Measurements from ENCODE around the gene SMIM5. TPM values are rescaled to one million over a fixed set of nuclear protein-coding genes. Genes with fewer than 3 reads are reported as not detected.
A peak's percentile ranks its signal among the peaks of the same experiment; 100 is the strongest.

The SMIM5 gene
- polyA plus RNA-seq, 2 of the 4 experiments (the other 2 are of a cell fraction) = 0.15 to 0.25 TPM

DNA sequence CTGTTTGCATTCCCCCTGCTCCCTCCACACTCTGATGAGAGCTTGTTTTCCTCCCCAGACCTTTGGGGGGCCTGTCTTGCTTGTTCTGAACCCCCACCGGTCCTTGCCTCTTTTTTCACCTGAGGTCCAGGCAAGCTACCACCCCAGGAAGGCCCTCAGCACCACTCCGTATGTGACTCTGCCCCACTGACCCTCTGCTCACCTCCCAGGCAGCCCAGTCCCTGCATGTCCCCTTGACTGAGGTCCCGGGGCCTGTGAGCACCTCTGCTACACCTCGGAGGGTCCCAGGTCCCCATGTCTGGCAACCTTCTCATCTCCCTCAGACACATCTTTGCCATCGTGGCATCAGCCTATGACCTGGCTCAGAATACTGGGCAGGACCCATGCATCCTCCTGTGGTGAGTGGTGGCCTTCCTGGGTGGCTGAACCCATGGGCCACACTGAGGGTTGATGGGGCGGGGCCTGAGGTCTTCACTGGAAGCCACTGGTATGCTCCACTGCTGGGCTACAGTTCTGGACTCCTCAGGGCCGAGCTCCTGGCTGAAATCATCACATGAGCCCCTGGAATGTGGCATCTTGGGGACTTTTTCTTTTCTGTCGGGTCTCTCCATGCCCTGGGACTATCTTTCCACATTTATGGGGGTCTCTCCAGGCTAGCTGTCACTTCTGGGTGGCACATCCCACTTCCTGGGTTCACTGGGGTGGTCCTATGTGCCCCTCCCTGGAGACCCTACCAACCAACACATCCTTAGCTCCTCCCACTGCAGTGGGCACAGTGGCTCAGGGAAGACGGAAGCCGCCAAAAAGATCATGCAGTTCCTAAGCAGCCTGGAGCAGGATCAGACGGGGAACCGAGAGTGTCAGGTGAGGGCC lies 42.1 kb upstream of the SMIM5 start:
- CTCF ChIA-PET = interaction anchor here (0.9 to 29.9 kb wide), 9 partner anchors 9 to 158 kb away, joined by 3 to 926 read pairs (median 6); partner anchors contain the start of genes SMIM5 and TSEN54
- Histone ChIP-seq H3K4me3 (no peak overlapping the region), H3K9me3 (no peaks in the 10 kb centered on the region), H3K27ac (peak overlapping the region in 1 of 2 experiments; percentile 29; a peak in 2 of 6 replicates), H3K4me2 (no peak overlapping the region), H3K4me1 (peaks cover 21% of the 10 kb centered on the region)
- TF ChIP-seq, protein P1, sequence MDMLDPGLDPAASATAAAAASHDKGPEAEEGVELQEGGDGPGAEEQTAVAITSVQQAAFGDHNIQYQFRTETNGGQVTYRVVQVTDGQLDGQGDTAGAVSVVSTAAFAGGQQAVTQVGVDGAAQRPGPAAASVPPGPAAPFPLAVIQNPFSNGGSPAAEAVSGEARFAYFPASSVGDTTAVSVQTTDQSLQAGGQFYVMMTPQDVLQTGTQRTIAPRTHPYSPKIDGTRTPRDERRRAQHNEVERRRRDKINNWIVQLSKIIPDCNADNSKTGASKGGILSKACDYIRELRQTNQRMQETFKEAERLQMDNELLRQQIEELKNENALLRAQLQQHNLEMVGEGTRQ (IDR thresholded peaks at IDR 0.05) = no peak
- no peak for TF ChIP-seq POLR2AphosphoS2 (conservative IDR thresholded peaks at IDR 0.05; ENCODE audit: low read length)
- ATAC-seq (peak in 1 of 2 experiments; percentile 19; a peak in 3 of 6 replicates), DNase-seq (ENCODE audit: low read depth in 1 of 2, low spot score in 1 of 2) (no peak), FAIRE-seq (no peak)
- POLR2A ChIA-PET = interaction anchor here (0.7 kb wide), 1 partner anchor 42 kb away, joined by 4 read pairs; no protein-coding TSS in a partner anchor
- WGBS (ENCODE audit: missing lambda C conversion rate) = 75% methylated on average over 12 of the region's 12 CpGs

DNA sequence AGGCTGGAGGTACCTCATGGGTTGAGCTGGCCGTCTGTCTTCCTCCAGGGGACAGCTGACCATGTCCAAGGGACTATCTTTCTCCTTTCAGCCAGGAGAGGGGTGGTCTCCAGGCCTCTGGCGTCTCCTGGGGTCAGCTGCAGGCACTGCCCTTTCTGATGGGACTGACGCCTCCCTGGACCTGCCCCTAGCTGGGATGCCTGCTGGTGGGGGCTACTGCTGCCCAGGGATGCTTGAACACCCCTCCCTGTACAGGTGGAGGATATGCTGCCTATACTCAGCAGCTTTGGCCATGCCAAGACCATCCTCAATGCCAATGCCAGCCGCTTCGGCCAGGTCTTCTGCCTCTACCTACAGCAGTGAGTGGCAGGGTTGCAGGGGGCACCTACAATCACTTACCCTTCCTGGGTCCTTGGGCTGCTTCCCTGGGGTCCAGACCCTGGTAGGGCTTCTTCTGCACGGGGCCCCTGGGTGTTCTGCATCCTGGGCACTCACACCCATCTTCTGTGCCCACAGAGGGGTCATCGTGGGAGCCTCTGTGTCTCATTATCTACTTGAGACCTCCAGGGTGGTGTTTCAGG lies 41.4 kb upstream of the SMIM5 start:
- ChIA-PET POLR2A (no interaction called here), CTCF (interaction anchor here (1.0 to 29.9 kb wide), 8 partner anchors 9 to 158 kb away, joined by 3 to 926 read pairs (median 6); partner anchors contain the start of genes SMIM5 and TSEN54)
- Histone ChIP-seq H3K9me3 (no peaks in the 10 kb centered on the region), H3K4me3 (no peak overlapping the region), H3K4me2 (no peak overlapping the region), H3K27ac (no peak overlapping the region; a peak in 1 of 6 replicates), H3K4me1 (peaks cover 21% of the 10 kb centered on the region)
- DNase-seq (ENCODE audit: low read depth in 1 of 2, low spot score in 1 of 2) (no peak), ATAC-seq (no peak), FAIRE-seq (no peak)
- no peak for TF ChIP-seq RAD21 (conservative IDR thresholded peaks at IDR 0.05 in 1 of 2, IDR thresholded peaks at IDR 0.05 in 1 of 2)
- no peak for TF ChIP-seq CBX8 (IDR thresholded peaks at IDR 0.05)
- TF ChIP-seq EP300 (IDR thresholded peaks at IDR 0.05) = no peak
- no peak for TF ChIP-seq HOXB5 (CRISPR knock-in tag; IDR thresholded peaks at IDR 0.05)
- TF ChIP-seq FOSB (CRISPR knock-in tag; IDR thresholded peaks at IDR 0.05) = no peak
- TF ChIP-seq, protein P2, sequence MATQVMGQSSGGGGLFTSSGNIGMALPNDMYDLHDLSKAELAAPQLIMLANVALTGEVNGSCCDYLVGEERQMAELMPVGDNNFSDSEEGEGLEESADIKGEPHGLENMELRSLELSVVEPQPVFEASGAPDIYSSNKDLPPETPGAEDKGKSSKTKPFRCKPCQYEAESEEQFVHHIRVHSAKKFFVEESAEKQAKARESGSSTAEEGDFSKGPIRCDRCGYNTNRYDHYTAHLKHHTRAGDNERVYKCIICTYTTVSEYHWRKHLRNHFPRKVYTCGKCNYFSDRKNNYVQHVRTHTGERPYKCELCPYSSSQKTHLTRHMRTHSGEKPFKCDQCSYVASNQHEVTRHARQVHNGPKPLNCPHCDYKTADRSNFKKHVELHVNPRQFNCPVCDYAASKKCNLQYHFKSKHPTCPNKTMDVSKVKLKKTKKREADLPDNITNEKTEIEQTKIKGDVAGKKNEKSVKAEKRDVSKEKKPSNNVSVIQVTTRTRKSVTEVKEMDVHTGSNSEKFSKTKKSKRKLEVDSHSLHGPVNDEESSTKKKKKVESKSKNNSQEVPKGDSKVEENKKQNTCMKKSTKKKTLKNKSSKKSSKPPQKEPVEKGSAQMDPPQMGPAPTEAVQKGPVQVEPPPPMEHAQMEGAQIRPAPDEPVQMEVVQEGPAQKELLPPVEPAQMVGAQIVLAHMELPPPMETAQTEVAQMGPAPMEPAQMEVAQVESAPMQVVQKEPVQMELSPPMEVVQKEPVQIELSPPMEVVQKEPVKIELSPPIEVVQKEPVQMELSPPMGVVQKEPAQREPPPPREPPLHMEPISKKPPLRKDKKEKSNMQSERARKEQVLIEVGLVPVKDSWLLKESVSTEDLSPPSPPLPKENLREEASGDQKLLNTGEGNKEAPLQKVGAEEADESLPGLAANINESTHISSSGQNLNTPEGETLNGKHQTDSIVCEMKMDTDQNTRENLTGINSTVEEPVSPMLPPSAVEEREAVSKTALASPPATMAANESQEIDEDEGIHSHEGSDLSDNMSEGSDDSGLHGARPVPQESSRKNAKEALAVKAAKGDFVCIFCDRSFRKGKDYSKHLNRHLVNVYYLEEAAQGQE (IDR thresholded peaks at IDR 0.05) = no peak
- no peak for TF ChIP-seq ZSCAN20 (CRISPR knock-in tag; IDR thresholded peaks at IDR 0.05)
- no peak for TF ChIP-seq EHF (CRISPR knock-in tag; IDR thresholded peaks at IDR 0.05)
- TF ChIP-seq, protein P3, sequence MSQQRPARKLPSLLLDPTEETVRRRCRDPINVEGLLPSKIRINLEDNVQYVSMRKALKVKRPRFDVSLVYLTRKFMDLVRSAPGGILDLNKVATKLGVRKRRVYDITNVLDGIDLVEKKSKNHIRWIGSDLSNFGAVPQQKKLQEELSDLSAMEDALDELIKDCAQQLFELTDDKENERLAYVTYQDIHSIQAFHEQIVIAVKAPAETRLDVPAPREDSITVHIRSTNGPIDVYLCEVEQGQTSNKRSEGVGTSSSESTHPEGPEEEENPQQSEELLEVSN (IDR thresholded peaks at IDR 0.05; ENCODE audit: borderline replicate concordance, low read depth) = no peak
- TF ChIP-seq TFCP2L1 (CRISPR knock-in tag; IDR thresholded peaks at IDR 0.05) = no peak
- no peak for TF ChIP-seq SREBF2 (IDR thresholded peaks at IDR 0.05)
- no peak for TF ChIP-seq RNF2 (IDR thresholded peaks at IDR 0.05; ENCODE audit: borderline replicate concordance, low read depth)
- TF ChIP-seq HOXB13 (CRISPR knock-in tag; IDR thresholded peaks at IDR 0.05; ENCODE audit: low read depth) = no peak
- TF ChIP-seq ZNF302 (CRISPR knock-in tag; IDR thresholded peaks at IDR 0.05) = no peak
- no peak for TF ChIP-seq SMC3 (IDR thresholded peaks at IDR 0.05)
- TF ChIP-seq, protein P1 (IDR thresholded peaks at IDR 0.05) = no peak
- TF ChIP-seq ZC3H11A (IDR thresholded peaks at IDR 0.05) = no peak
- no peak for TF ChIP-seq CEBPB (IDR thresholded peaks at IDR 0.05)
- WGBS (ENCODE audit: missing lambda C conversion rate) = 78% methylated on average over 7 of the region's 7 CpGs
